ENCODE measurements around the gene DR1. TPM values are rescaled to one million over a fixed set of nuclear protein-coding genes. Genes with fewer than 3 reads are reported as not detected.

The DR1 gene
- total and polyA plus RNA-seq, 2 of the 13 experiments (the other 11 are each of a cell fraction or from before 2014, with no cell fraction given): 17.8 to 42.3 TPM

DNA sequence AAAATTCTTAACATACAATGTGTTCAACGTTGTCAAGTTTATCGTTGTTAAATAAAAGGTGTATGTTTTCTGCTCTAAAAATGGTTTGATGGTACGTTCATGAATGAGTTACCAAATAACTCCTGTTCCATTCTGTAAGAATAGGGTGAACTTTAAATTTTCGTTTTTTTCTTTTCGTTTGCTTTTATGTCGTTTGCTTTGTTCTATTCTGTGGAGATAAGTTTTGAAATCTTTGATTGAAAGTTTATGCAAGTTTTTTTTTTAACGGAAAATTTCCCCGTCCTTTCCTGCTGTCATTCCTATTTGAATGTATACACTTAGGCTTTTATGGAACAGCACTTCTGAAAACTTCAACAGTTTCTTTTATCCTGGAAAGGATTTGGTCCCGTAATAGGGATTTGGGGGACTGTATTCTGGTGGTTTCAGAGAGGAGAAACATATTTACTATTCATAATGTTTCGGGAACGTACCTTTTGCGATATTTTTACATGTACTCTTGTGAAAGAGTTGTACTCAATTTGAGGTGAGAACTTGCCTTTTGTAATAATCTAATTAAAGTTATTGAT lies 1.7 kb downstream of the DR1 start:
- ATAC-seq (no peak), DNase-seq (ENCODE audit: low spot score) (no peak), FAIRE-seq (no peak)
- Histone ChIP-seq H3K4me3 (replicated peaks in 1 of 3; ENCODE audit: insufficient read depth in 1 of 3, low read depth in 2 of 3, low read length in 3 of 3) (peak overlapping the region; percentile 81 to 99 (median 93)), H3K4me1 (ENCODE audit: insufficient read depth, low read length) (peaks cover 34% of the 10 kb centered on the region), H3K9me3 (ENCODE audit: low read length) (no peaks in the 10 kb centered on the region), H3K79me2 (ENCODE audit: insufficient read depth, low read length) (peaks cover 72% of the 10 kb centered on the region), H3K27me3 (ENCODE audit: control insufficient read depth in 1 of 2, insufficient read depth in 2 of 2, low read length in 2 of 2) (no peaks in the 10 kb centered on the region; a peak in 1 of 5 replicates), H4K20me1 (ENCODE audit: insufficient read depth, low read length) (peaks cover 32% of the 10 kb centered on the region), H3K27ac (ENCODE audit: extremely low read length, insufficient read depth, low read length) (peak overlapping the region; percentile 94), H3K9ac (ENCODE audit: insufficient read depth, low read depth, low read length) (peak overlapping the region; percentile 88), H3K4me2 (ENCODE audit: low read depth, low read length) (peak overlapping the region; percentile 79), H3K36me3 (replicated peaks in 1 of 2; ENCODE audit: control insufficient read depth in 1 of 2, insufficient read depth in 2 of 2, low read length in 2 of 2) (peaks cover 0 to 1% of the 10 kb centered on the region in 2 experiments; a peak in 1 of 5 replicates), H2AFZ (ENCODE audit: low read length) (no peak overlapping the region)
- ChIA-PET POLR2A (no interaction called here), CTCF (ENCODE audit: low intra/inter-chr PET ratio, low total read pairs) (no interaction called here)
- in situ Hi-C loops (cut with HindIII; ENCODE audit: extremely low pct_ligation_motif_present, low pct_unique_long_range_greater_than_20kb): loop anchor here (5.0 kb wide), 1 partner anchor 45 kb away; no protein-coding TSS in a partner anchor
- no peak for TF ChIP-seq ZIK1 (CRISPR knock-in tag; IDR thresholded peaks at IDR 0.05; ENCODE audit: borderline replicate concordance, low read depth)
- no peak for TF ChIP-seq ZNF549 (CRISPR knock-in tag; IDR thresholded peaks at IDR 0.05)
- TF ChIP-seq ZNF552 (CRISPR knock-in tag; IDR thresholded peaks at IDR 0.05; ENCODE audit: borderline replicate concordance): no peak
- no peak for TF ChIP-seq NCOA5 (CRISPR knock-in tag; IDR thresholded peaks at IDR 0.05)
- no peak for TF ChIP-seq MTF2 (CRISPR knock-in tag; IDR thresholded peaks at IDR 0.05; ENCODE audit: borderline replicate concordance)
- no peak for TF ChIP-seq TEF (CRISPR knock-in tag; IDR thresholded peaks at IDR 0.05)
- no peak for TF ChIP-seq ZMAT5 (CRISPR knock-in tag; IDR thresholded peaks at IDR 0.05; ENCODE audit: borderline replicate concordance, low read depth)
- TF ChIP-seq PAWR (CRISPR knock-in tag; IDR thresholded peaks at IDR 0.05; ENCODE audit: borderline replicate concordance): no peak
- no peak for TF ChIP-seq ZNF256 (CRISPR knock-in tag; conservative IDR thresholded peaks at IDR 0.05)
- TF ChIP-seq REXO4 (CRISPR knock-in tag; IDR thresholded peaks at IDR 0.05; ENCODE audit: borderline replicate concordance): no peak
- no peak for TF ChIP-seq EHMT2 (IDR thresholded peaks at IDR 0.05; ENCODE audit: borderline replicate concordance, low read depth, low read length)
- TF ChIP-seq ZNF768 (CRISPR knock-in tag; IDR thresholded peaks at IDR 0.05): no peak
- TF ChIP-seq ZNF282 (IDR thresholded peaks at IDR 0.05; ENCODE audit: partially characterized antibody): no peak
- no peak for TF ChIP-seq ZNF556 (CRISPR knock-in tag; IDR thresholded peaks at IDR 0.05; ENCODE audit: borderline replicate concordance)
- TF ChIP-seq HNF4A (CRISPR knock-in tag; IDR thresholded peaks at IDR 0.05): no peak
- TF ChIP-seq, protein P1, sequence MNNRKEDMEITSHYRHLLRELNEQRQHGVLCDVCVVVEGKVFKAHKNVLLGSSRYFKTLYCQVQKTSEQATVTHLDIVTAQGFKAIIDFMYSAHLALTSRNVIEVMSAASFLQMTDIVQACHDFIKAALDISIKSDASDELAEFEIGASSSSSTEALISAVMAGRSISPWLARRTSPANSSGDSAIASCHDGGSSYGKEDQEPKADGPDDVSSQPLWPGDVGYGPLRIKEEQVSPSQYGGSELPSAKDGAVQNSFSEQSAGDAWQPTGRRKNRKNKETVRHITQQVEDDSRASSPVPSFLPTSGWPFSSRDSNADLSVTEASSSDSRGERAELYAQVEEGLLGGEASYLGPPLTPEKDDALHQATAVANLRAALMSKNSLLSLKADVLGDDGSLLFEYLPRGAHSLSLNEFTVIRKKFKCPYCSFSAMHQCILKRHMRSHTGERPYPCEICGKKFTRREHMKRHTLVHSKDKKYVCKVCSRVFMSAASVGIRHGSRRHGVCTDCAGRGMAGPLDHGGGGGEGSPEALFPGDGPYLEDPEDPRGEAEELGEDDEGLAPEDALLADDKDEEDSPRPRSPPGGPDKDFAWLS (CRISPR knock-in tag; IDR thresholded peaks at IDR 0.05; ENCODE audit: borderline replicate concordance): no peak
- no peak for TF ChIP-seq ZNF780A (CRISPR knock-in tag; IDR thresholded peaks at IDR 0.05)
- 1% methylated on average over 12 of the region's 12 CpGs for WGBS (ENCODE audit: low lambda C conversion rate)
- intact Hi-C loops (cut with micrococcal nuclease; ENCODE audit: unreplicated experiment): loop anchor here (5.0 kb wide), 3 partner anchors 265 to 500 kb away; no protein-coding TSS in a partner anchor
- BruUV-seq (replicated peaks): no TSS peak

All from HepG2 (cell line).